HG02870 (cell line): ENCODE data around the gene DCP2.
A peak's percentile ranks its signal among the peaks of the same experiment; 100 is the strongest.

Experiments used
- ATAC-seq: cut with Tn5 transposase; IDR thresholded peaks from one replicate; pipeline ENCODE4 v1.9.1; 2021; ENCODE audit warnings: mild to moderate bottlenecking, moderate library complexity; ENCODE audit not compliant: unreplicated experiment

Gene DCP2

GRCh38 chr5:112965733-112966306 lies 10.8 kb upstream of the DCP2 start:
- no peak for ATAC-seq

- ATAC-seq = no peak
Measured at GRCh38 chr5:112967520-112968083, 9.0 kb upstream of the DCP2 start.

GRCh38 chr5:112968411-112969106 lies 8.0 kb upstream of the DCP2 start:
- no peak for ATAC-seq

GRCh38 chr5:112971276-112971675 lies 5.3 kb upstream of the DCP2 start:
- ATAC-seq = no peak

- ATAC-seq = no peak
Measured at GRCh38 chr5:112973036-112973435, 3.6 kb upstream of the DCP2 start.

- no peak for ATAC-seq
Measured at GRCh38 chr5:112973904-112974303, 2.7 kb upstream of the DCP2 start.

- ATAC-seq = no peak
Measured at GRCh38 chr5:112974901-112975300, 1.7 kb upstream of the DCP2 start.

GRCh38 chr5:112975721-112976431 lies 722 bp upstream of the DCP2 start:
- ATAC-seq = peak; percentile 17

GRCh38 chr5:112977440-112977861 lies 853 bp downstream of the DCP2 start:
- ATAC-seq = no peak

- ATAC-seq = no peak
Measured at GRCh38 chr5:112978836-112979235, 2.2 kb downstream of the DCP2 start.

- ATAC-seq = no peak
Measured at GRCh38 chr5:112979723-112980122, 3.1 kb downstream of the DCP2 start.

GRCh38 chr5:112983363-112983762 lies 6.8 kb downstream of the DCP2 start:
- no peak for ATAC-seq

GRCh38 chr5:112986224-112986623 lies 9.6 kb downstream of the DCP2 start:
- no peak for ATAC-seq

- peak; percentile 78 for ATAC-seq
Measured at GRCh38 chr5:112995764-112996618, 19.4 kb downstream of the DCP2 start.

- ATAC-seq = no peak
Measured at GRCh38 chr5:112996830-112997374, 20.3 kb downstream of the DCP2 start.

GRCh38 chr5:112998296-112998695 lies 21.7 kb downstream of the DCP2 start:
- ATAC-seq = no peak

- ATAC-seq = no peak
Measured at GRCh38 chr5:113000466-113000865, 23.9 kb downstream of the DCP2 start.

GRCh38 chr5:113002423-113002822 lies 25.8 kb downstream of the DCP2 start:
- ATAC-seq = no peak

GRCh38 chr5:113003763-113004162 lies 27.2 kb downstream of the DCP2 start:
- ATAC-seq = no peak

- ATAC-seq = no peak
Measured at GRCh38 chr5:113005454-113005853, 28.9 kb downstream of the DCP2 start.
